BLaER1 treated with 17β-estradiol and CSF1 and Interleukin-3, amounts not matched to agents 10 nM and 100 nM (cell line): ENCODE results near the gene HPDL.
"Not testable (repeated sequence)": the region's sequence is repeated elsewhere in the genome, so short reads cannot be mapped to it uniquely, and the experiment has no call there.

Source experiments
- H3K27ac ChIP-seq, 11 experiments: shearing (Covaris generic); formaldehyde crosslinking; 2 replicates each; pipeline ENCODE4 v1.8.1; 2022
- H3K27me3 ChIP-seq, 11 experiments: shearing (Covaris generic); formaldehyde crosslinking; 2 replicates each; pipeline ENCODE4 v1.8.1; 2022
- H3K36me3 ChIP-seq, 11 experiments: shearing (Covaris generic); formaldehyde crosslinking; 2 replicates each; pipeline ENCODE4 v1.8.1; 2022
- H3K4me1 ChIP-seq, 10 experiments: shearing (Covaris generic); formaldehyde crosslinking; 2 replicates each; pipeline ENCODE4 v1.8.1; 2022
- H3K4me2 ChIP-seq, 11 experiments: shearing (Covaris generic); formaldehyde crosslinking; 2 replicates each; pipeline ENCODE4 v1.8.1; 2022
- H3K4me3 ChIP-seq, 10 experiments: shearing (Covaris generic); formaldehyde crosslinking; 2 replicates each; pipeline ENCODE4 v1.8.1; 2022
- H3K9ac ChIP-seq, 11 experiments: shearing (Covaris generic); formaldehyde crosslinking; 2 replicates each; pipeline ENCODE4 v1.8.1; 2022
- H3K9me3 ChIP-seq, 11 experiments: shearing (Covaris generic); formaldehyde crosslinking; replicated peaks in 1 of 11; 2 replicates each; pipeline ENCODE4 v1.8.1; 2022
- H4K20me1 ChIP-seq, 11 experiments: shearing (Covaris generic); formaldehyde crosslinking; 2 replicates each; pipeline ENCODE4 v1.8.1; 2022
- Cebpa-rat ChIP-seq, 11 experiments: shearing (Covaris generic); IDR thresholded peaks; 2 replicates each; pipeline ENCODE4 v1.8.1; 2022

The HPDL gene

DNA sequence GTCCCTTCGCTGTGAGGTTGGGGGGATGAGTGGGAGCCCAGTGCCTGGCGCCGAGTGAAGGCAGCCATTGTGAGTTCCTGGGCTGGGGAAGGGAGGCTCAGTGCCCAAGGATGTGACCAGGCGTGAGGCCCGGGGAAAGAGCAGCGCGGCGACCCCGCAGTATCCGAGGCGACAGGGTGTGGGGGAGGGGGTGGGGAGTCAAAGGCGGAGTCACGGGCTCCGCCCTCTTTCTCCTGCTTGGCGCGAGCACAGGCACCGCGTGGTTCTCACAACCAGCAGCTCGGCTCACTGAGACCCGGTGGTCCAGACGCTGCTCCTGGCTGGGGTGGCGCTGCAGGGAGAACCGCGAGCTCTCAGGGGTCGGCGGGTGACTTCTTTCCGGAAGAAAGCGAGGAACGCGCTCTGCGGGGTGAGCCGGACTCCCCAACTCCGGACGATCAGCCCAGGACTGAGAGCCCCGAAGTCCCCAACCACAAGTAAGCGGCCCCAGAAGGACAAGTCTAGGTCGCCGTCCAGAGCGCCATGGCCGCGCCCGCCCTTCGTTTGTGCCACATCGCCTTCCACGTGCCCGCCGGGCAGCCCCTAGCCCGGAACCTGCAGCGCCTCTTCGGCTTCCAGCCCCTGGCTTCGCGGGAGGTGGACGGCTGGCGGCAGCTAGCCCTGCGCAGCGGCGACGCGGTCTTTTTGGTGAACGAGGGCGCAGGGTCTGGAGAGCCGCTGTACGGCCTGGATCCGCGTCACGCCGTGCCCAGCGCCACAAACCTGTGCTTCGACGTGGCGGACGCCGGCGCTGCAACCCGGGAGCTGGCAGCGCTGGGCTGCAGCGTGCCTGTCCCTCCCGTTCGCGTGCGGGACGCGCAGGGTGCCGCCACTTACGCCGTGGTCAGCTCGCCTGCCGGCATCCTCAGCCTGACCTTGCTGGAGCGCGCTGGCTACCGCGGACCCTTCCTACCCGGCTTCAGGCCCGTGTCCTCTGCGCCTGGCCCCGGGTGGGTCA is at the start of gene HPDL:
Gene HPDL, plus strand, starts transcription at position 269 of the 997 bp plus-strand sequence. Its CDS starts 254 bp downstream, at position 523.
- Histone ChIP-seq H3K4me2 (peak within 1 kb of the TSS; percentile 91 to 99 (median 98)), H3K36me3 (peaks cover 17 to 42% (median 28%) of the 10 kb centered on the region in 11 experiments), H3K9me3 (no peaks in the 10 kb centered on the region), H3K4me3 (peak within 1 kb of the TSS; percentile 52 to 72 (median 63)), H3K27ac (peak within 1 kb of the TSS in 10 of 11 experiments; percentile 23 to 88 (median 84); a peak in 19 of 22 replicates), H3K27me3 (no peaks in the 10 kb centered on the region), H4K20me1 (no peaks in the 10 kb centered on the region), H3K4me1 (peaks cover 14 to 52% (median 43%) of the 10 kb centered on the region in 10 experiments), H3K9ac (peak within 1 kb of the TSS; percentile 62 to 88 (median 83))
- no peak for TF ChIP-seq Cebpa-rat (IDR thresholded peaks at IDR 0.05)

GRCh38 chr1:45282351-45282750 is 44.3 kb upstream of the HPDL start:
- H3K27me3 ChIP-seq, result no peaks in the 10 kb centered on the region
- H3K4me3 ChIP-seq, result no peak overlapping the region
- no peaks in the 10 kb centered on the region for H4K20me1 ChIP-seq
- peaks cover 0 to 19% (median 9%) of the 10 kb centered on the region in 10 experiments; a peak in 15 of 20 replicates for H3K4me1 ChIP-seq
- H3K9me3 ChIP-seq, result peaks cover 11 to 28% (median 14%) of the 10 kb centered on the region in 11 experiments; a peak in 21 of 22 replicates
- peak overlapping the region in 8 of 11 experiments; percentile 8 to 51 (median 28); a peak in 15 of 22 replicates for H3K4me2 ChIP-seq
- H3K9ac ChIP-seq, result no peak overlapping the region
- peak overlapping the region in 5 of 11 experiments; percentile 25 to 60 (median 50); a peak in 9 of 22 replicates for H3K27ac ChIP-seq
- no peak for TF ChIP-seq Cebpa-rat (IDR thresholded peaks at IDR 0.05)
- no peaks in the 10 kb centered on the region for H3K36me3 ChIP-seq

DNA sequence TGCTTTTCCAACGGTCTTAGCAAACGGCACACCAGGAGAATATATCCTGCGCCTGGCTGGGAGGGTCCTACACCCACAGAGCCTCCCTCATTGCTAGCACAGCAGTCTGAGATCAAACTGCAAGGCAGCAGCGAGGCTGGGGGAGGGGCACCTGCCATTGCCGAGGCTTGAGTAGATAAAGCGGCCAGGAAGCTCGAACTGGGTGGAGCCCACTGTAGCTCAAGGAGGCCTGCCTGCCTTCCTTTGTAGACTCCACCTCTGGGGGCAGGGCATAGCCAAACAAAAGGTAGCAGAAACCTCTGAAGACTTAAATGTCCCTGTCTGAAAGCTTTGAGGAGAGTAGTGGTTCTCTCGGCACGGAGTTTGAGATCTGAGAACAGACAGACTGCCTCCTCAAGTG is 41.8 kb upstream of the HPDL start:
- not testable (repeated sequence) for H3K27me3 ChIP-seq, H3K36me3 ChIP-seq, H3K4me3 ChIP-seq, H3K9ac ChIP-seq, H3K27ac ChIP-seq, H4K20me1 ChIP-seq, H3K4me2 ChIP-seq
- peaks cover 0 to 19% (median 9%) of the 10 kb centered on the region in 10 experiments; a peak in 15 of 20 replicates for H3K4me1 ChIP-seq
- H3K9me3 ChIP-seq, result peaks cover 8 to 18% (median 12%) of the 10 kb centered on the region in 11 experiments; a peak in 21 of 22 replicates

- not testable (repeated sequence) for H3K36me3 ChIP-seq, H3K27me3 ChIP-seq, H3K27ac ChIP-seq, H3K9ac ChIP-seq, H3K4me2 ChIP-seq, H3K4me3 ChIP-seq, H4K20me1 ChIP-seq
- Histone ChIP-seq H3K4me1 (peaks cover 0 to 19% (median 9%) of the 10 kb centered on the region in 10 experiments; a peak in 15 of 20 replicates), H3K9me3 (peaks cover 8 to 14% (median 12%) of the 10 kb centered on the region in 11 experiments; a peak in 21 of 22 replicates)
These were observed 40.2 kb upstream of the HPDL start for GRCh38 chr1:45286521-45286920.

DNA sequence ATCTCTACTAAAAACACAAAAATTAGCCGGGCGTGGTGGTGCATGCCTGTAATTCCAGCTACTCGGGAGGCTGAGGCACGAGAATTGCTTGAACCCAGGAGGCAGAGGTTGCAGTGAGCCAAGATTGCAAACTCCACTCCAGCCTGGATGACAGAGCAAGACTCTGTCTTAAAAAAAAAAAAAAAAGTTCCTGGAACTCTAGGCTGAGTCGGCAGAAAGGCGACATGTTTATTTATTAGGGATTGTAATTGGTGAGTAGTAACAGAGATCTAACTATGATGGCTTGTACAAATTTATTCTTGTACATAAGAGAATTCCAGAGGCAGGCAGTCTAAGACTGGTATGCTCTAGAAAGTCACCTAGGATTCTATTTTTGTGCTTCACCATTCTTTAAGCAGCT is 35.7 kb upstream of the HPDL start:
- H3K36me3 ChIP-seq, H3K4me2 ChIP-seq, H3K27ac ChIP-seq, H3K4me3 ChIP-seq, H4K20me1 ChIP-seq, H3K27me3 ChIP-seq, H3K4me1 ChIP-seq, H3K9ac ChIP-seq, H3K9me3 ChIP-seq: not testable (repeated sequence)

DNA sequence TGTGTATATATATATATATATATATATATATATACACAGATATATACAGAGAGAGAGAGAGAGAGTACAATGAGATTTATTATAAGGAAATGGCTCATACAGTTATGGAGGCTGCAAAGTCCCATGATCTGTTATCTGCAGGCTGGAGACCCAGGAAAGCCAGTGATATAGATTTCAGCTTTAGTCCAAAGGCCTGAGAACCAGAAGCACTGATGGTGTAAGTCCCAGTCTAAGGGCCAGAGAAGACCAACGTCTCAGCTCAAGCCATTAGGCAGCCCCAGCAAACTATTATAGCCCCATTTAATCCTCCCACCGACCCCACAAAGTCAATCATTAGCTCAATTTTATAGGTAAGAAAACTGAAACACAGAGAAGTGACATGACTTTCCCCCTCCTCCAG is 35.0 kb upstream of the HPDL start:
- Histone ChIP-seq H3K27ac (no peak overlapping the region), H3K27me3 (no peaks in the 10 kb centered on the region), H3K4me2 (no peak overlapping the region), H3K36me3 (no peaks in the 10 kb centered on the region), H3K4me1 (no peaks in the 10 kb centered on the region), H3K9ac (no peak overlapping the region), H3K9me3 (no peaks in the 10 kb centered on the region), H4K20me1 (no peaks in the 10 kb centered on the region), H3K4me3 (no peak overlapping the region)
- TF ChIP-seq Cebpa-rat (IDR thresholded peaks at IDR 0.05), result no peak

- Histone ChIP-seq H3K4me3 (no peak overlapping the region), H3K4me1 (peaks cover 5 to 24% (median 18%) of the 10 kb centered on the region in 10 experiments), H3K27me3 (no peaks in the 10 kb centered on the region), H4K20me1 (no peaks in the 10 kb centered on the region), H3K9me3 (no peaks in the 10 kb centered on the region), H3K9ac (no peak overlapping the region), H3K36me3 (no peaks in the 10 kb centered on the region), H3K27ac (no peak overlapping the region), H3K4me2 (no peak overlapping the region)
- TF ChIP-seq Cebpa-rat (IDR thresholded peaks at IDR 0.05), result no peak
These were observed 28.9 kb upstream of the HPDL start for GRCh38 chr1:45297666-45298356.

GRCh38 chr1:45299296-45299695 is 27.4 kb upstream of the HPDL start:
- no peaks in the 10 kb centered on the region for H3K9me3 ChIP-seq
- no peaks in the 10 kb centered on the region for H4K20me1 ChIP-seq
- no peak overlapping the region for H3K27ac ChIP-seq
- no peaks in the 10 kb centered on the region for H3K36me3 ChIP-seq
- peaks cover 10 to 30% (median 25%) of the 10 kb centered on the region in 10 experiments for H3K4me1 ChIP-seq
- no peak overlapping the region for H3K4me3 ChIP-seq
- no peak overlapping the region; a peak in 1 of 22 replicates for H3K9ac ChIP-seq
- no peaks in the 10 kb centered on the region for H3K27me3 ChIP-seq
- TF ChIP-seq Cebpa-rat (IDR thresholded peaks at IDR 0.05), result no peak
- H3K4me2 ChIP-seq, result no peak overlapping the region

- no peaks in the 10 kb centered on the region for H3K9me3 ChIP-seq
- no peak overlapping the region for H3K9ac ChIP-seq
- H3K4me3 ChIP-seq, result no peak overlapping the region
- H3K27ac ChIP-seq, result no peak overlapping the region
- H3K27me3 ChIP-seq, result no peaks in the 10 kb centered on the region
- H4K20me1 ChIP-seq, result no peaks in the 10 kb centered on the region
- peaks cover 18 to 38% (median 33%) of the 10 kb centered on the region in 10 experiments for H3K4me1 ChIP-seq
- no peak overlapping the region for H3K4me2 ChIP-seq
- no peak for TF ChIP-seq Cebpa-rat (IDR thresholded peaks at IDR 0.05)
- no peaks in the 10 kb centered on the region for H3K36me3 ChIP-seq
These were observed 26.6 kb upstream of the HPDL start for GRCh38 chr1:45299981-45300668.
